ENCODE measurements around the gene BABAM2. TPM values are rescaled to one million over a fixed set of nuclear protein-coding genes. Genes with fewer than 3 reads are reported as not detected.

Gene BABAM2
- polyA plus RNA-seq, 3 donors: 33.2 to 52.8 (median 49.3) TPM

DNA sequence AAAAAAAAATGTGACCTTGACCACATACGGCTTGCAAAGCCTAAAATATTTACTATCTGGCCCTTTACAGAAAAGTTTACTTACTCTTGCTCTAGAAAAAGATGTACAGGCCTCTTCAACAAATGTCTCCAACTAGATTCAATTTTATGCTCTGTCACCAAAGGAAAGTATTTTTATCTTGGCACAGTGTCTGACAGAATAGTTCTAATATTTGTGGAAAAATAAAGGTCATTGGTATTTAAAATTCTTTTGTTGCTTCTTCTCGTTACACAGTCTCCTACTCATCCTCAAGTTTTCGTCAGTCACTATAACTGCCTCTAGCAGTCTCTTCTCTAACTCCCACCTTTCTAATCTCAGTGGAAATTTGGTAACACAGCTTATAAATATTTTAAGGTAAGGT, 1.7 kb upstream of the BABAM2 start:
- H4K20me1 ChIP-seq (ENCODE audit: insufficient read depth, low read length): no peaks in the 10 kb centered on the region
- peak overlapping the region in 1 of 2 donors; percentile 99 for H3K27ac ChIP-seq (ENCODE audit: low read depth in 1 of 2, low read length in 2 of 2)
- DNase-seq: no peak
- H3K4me3 Mint-ChIP-seq: peak overlapping the region; percentile 9 to 13
- peak overlapping the region; percentile 95 for H3K9ac ChIP-seq (ENCODE audit: insufficient read depth, low read length, poor library complexity, severe bottlenecking)
- no peaks in the 10 kb centered on the region for H3K27me3 ChIP-seq (ENCODE audit: control insufficient read depth in 2 of 2, insufficient read depth in 2 of 2, low read length in 2 of 2)
- no peaks in the 10 kb centered on the region for H3K9me3 ChIP-seq (replicated peaks in 1 of 2; ENCODE audit: control insufficient read depth in 1 of 2, insufficient read depth in 1 of 2, low read length in 2 of 2)
- peak overlapping the region in 2 of 3 experiments; percentile 87 to 96 for H3K4me3 ChIP-seq (replicated peaks in 1 of 3; ENCODE audit: low read depth in 2 of 3, low read length in 3 of 3)
- intact Hi-C loops (cut with micrococcal nuclease): no loop called here
- H3K27me3 Mint-ChIP-seq (ENCODE audit: low read depth in 3 of 3): peaks cover 0 to 4% (median 2%) of the 10 kb centered on the region in 3 donors
- WGBS (ENCODE audit: insufficient coverage): no CpG with 5 or more reads among the region's 3 CpGs
- peaks cover 57% of the 10 kb centered on the region for H3K4me1 Mint-ChIP-seq
- peaks cover 45 to 59% of the 10 kb centered on the region in 2 donors for H3K4me1 ChIP-seq (ENCODE audit: control insufficient read depth in 1 of 2, insufficient read depth in 2 of 2, low read length in 2 of 2)
- H3K9me3 Mint-ChIP-seq: no peaks in the 10 kb centered on the region
- H3K4me2 ChIP-seq (replicated peaks; ENCODE audit: extremely low read depth, low read length, poor library complexity, severe bottlenecking): peak overlapping the region; percentile 86
- H3K79me2 ChIP-seq (ENCODE audit: insufficient read depth, low read length): peaks cover 72% of the 10 kb centered on the region
- peak overlapping the region; percentile 100 for H3K27ac Mint-ChIP-seq
- H3K36me3 ChIP-seq (replicated peaks in 1 of 2; ENCODE audit: control insufficient read depth in 1 of 2, insufficient read depth in 2 of 2, low read length in 2 of 2): no peaks in the 10 kb centered on the region
- H3K36me3 Mint-ChIP-seq: no peaks in the 10 kb centered on the region
- peak overlapping the region; percentile 48 for H2AFZ ChIP-seq (ENCODE audit: insufficient read depth, low read depth, low read length, poor library complexity, severe bottlenecking)
- TF ChIP-seq, protein P1, sequence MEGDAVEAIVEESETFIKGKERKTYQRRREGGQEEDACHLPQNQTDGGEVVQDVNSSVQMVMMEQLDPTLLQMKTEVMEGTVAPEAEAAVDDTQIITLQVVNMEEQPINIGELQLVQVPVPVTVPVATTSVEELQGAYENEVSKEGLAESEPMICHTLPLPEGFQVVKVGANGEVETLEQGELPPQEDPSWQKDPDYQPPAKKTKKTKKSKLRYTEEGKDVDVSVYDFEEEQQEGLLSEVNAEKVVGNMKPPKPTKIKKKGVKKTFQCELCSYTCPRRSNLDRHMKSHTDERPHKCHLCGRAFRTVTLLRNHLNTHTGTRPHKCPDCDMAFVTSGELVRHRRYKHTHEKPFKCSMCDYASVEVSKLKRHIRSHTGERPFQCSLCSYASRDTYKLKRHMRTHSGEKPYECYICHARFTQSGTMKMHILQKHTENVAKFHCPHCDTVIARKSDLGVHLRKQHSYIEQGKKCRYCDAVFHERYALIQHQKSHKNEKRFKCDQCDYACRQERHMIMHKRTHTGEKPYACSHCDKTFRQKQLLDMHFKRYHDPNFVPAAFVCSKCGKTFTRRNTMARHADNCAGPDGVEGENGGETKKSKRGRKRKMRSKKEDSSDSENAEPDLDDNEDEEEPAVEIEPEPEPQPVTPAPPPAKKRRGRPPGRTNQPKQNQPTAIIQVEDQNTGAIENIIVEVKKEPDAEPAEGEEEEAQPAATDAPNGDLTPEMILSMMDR (IDR thresholded peaks at IDR 0.05): no peak

DNA sequence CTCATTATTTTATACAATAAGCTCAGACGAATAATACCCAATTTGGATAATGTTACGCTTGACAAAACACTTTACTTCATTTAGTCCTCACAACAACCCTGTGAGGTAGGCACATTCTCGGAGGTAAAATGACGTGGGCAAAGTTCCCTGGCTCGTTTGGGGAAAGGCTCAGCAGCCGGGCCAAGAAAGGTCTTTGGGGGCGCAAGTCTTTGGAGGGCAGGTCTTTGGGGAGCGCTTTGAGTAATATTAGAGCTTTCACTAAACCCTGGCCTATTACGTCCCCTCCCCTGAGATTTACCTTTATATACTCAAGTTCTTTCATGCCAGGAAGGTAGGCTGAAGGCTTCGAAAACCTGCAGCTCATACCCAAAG, 769 bp upstream of the BABAM2 start:
- peak overlapping the region; percentile 100 for H3K27ac Mint-ChIP-seq
- intact Hi-C loops (cut with micrococcal nuclease): loop anchor here (5.0 to 10.0 kb wide), 3 partner anchors 63 to 505 kb away; partner anchors contain the start of gene FOSL2 (in 2 of the 2)
- peak overlapping the region; percentile 79 to 96 (median 87) for H3K4me3 ChIP-seq (replicated peaks in 1 of 3; ENCODE audit: low read depth in 2 of 3, low read length in 3 of 3)
- H3K9me3 ChIP-seq (replicated peaks in 1 of 2; ENCODE audit: control insufficient read depth in 1 of 2, insufficient read depth in 1 of 2, low read length in 2 of 2): no peaks in the 10 kb centered on the region
- peaks cover 82% of the 10 kb centered on the region for H3K79me2 ChIP-seq (ENCODE audit: insufficient read depth, low read length)
- peak overlapping the region; percentile 99 to 100 for H3K27ac ChIP-seq (ENCODE audit: low read depth in 1 of 2, low read length in 2 of 2)
- H3K9ac ChIP-seq (ENCODE audit: insufficient read depth, low read length, poor library complexity, severe bottlenecking): peak overlapping the region; percentile 95
- peaks cover 53 to 69% of the 10 kb centered on the region in 2 donors for H3K4me1 ChIP-seq (ENCODE audit: control insufficient read depth in 1 of 2, insufficient read depth in 2 of 2, low read length in 2 of 2)
- H3K36me3 ChIP-seq (replicated peaks in 1 of 2; ENCODE audit: control insufficient read depth in 1 of 2, insufficient read depth in 2 of 2, low read length in 2 of 2): no peaks in the 10 kb centered on the region
- peaks cover 0 to 4% (median 2%) of the 10 kb centered on the region in 3 donors for H3K27me3 Mint-ChIP-seq (ENCODE audit: low read depth in 3 of 3)
- peak in 1 of 3 donors; percentile 22 for DNase-seq
- no peaks in the 10 kb centered on the region for H3K9me3 Mint-ChIP-seq
- H2AFZ ChIP-seq (ENCODE audit: insufficient read depth, low read depth, low read length, poor library complexity, severe bottlenecking): peak overlapping the region; percentile 59
- no peaks in the 10 kb centered on the region for H3K27me3 ChIP-seq (ENCODE audit: control insufficient read depth in 2 of 2, insufficient read depth in 2 of 2, low read length in 2 of 2)
- H3K4me2 ChIP-seq (replicated peaks; ENCODE audit: extremely low read depth, low read length, poor library complexity, severe bottlenecking): peak overlapping the region; percentile 86
- peaks cover 4 to 7% of the 10 kb centered on the region in 2 donors for H3K36me3 Mint-ChIP-seq
- TF ChIP-seq, protein P1 (IDR thresholded peaks at IDR 0.05): no peak
- WGBS (ENCODE audit: insufficient coverage): 0% methylated on average over 2 of the region's 10 CpGs
- no peaks in the 10 kb centered on the region for H4K20me1 ChIP-seq (ENCODE audit: insufficient read depth, low read length)
- peak overlapping the region; percentile 95 to 98 for H3K4me3 Mint-ChIP-seq
- peaks cover 67% of the 10 kb centered on the region for H3K4me1 Mint-ChIP-seq
